ENCODE measurements around the gene CCDC154. TPM values are rescaled to one million over a fixed set of nuclear protein-coding genes. Genes with fewer than 3 reads are reported as not detected.

CCDC154 gene
- total RNA-seq, 1 donor from 2014 or later: 1.5 TPM

DNA sequence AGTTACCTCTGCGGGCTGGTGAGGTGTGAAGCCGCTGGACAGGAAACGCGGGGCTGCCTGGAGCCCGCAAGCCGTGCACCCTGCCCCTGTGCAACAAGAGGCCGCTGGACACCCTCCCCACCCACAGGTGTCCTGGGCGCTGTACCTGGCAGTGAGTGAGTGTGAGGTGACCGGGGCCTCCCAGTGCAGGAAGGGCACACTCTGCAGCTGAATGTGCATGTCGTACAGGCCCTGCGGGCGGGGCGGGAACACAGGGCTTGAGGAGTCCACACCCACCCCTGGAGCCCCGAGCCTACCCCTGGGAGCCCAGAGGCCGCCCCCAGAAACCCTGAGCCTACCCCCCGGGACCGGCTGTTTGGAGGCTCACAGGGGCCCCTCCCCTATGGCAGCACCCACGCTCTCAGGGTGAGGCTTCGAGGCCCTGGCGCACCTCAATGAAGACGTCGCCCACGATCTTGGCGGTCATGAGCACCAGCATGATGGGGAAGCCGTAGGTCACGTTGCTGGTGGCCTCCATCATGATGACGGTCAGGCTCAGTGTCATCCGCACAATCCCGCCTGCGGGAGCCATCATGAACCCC is 4.3 kb upstream of the CCDC154 start:
- no peak overlapping the region for H3K9ac ChIP-seq (ENCODE audit: low read length)
- H2AFZ ChIP-seq (ENCODE audit: low read depth, low read length): no peak overlapping the region

DNA sequence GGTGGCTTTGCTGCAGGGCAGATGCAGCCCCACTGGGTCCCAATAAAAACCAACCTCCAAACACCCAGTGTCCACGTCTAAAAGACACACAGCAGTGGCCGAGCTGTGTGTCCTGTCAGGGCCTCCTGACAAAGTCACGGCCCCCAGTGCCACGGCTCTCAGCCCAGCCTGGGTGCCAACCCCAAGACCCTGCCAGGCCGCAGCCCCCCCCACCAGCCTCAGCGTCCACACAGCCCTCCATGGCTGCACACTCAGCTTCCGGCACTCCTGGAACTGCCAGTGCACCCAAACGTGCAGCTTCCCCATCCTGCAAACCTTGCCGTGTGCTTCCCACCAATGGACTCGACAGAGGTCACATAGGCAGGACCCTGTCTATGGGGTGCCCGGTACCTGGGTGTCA is 3.6 kb upstream of the CCDC154 start:
- no peaks in the 10 kb centered on the region for H3K79me2 ChIP-seq (ENCODE audit: insufficient read depth, low read length)
- no peak overlapping the region for H3K9ac ChIP-seq (ENCODE audit: low read length)
- TF ChIP-seq, protein P1, sequence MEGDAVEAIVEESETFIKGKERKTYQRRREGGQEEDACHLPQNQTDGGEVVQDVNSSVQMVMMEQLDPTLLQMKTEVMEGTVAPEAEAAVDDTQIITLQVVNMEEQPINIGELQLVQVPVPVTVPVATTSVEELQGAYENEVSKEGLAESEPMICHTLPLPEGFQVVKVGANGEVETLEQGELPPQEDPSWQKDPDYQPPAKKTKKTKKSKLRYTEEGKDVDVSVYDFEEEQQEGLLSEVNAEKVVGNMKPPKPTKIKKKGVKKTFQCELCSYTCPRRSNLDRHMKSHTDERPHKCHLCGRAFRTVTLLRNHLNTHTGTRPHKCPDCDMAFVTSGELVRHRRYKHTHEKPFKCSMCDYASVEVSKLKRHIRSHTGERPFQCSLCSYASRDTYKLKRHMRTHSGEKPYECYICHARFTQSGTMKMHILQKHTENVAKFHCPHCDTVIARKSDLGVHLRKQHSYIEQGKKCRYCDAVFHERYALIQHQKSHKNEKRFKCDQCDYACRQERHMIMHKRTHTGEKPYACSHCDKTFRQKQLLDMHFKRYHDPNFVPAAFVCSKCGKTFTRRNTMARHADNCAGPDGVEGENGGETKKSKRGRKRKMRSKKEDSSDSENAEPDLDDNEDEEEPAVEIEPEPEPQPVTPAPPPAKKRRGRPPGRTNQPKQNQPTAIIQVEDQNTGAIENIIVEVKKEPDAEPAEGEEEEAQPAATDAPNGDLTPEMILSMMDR (IDR thresholded peaks at IDR 0.05; ENCODE audit: insufficient read depth, low read depth, low read length): no peak
- TF ChIP-seq EZH2 (IDR thresholded peaks at IDR 0.05; ENCODE audit: insufficient read depth, low read length): no peak
- no peaks in the 10 kb centered on the region for H4K20me1 ChIP-seq (ENCODE audit: insufficient read depth, low read length)
- DNase-seq (ENCODE audit: low read depth) (no peak), FAIRE-seq (no peak)
- H3K4me2 ChIP-seq (ENCODE audit: low read length): no peak overlapping the region
- no peaks in the 10 kb centered on the region for H3K27me3 Mint-ChIP-seq (ENCODE audit: low read depth, unreplicated experiment)
- no peak overlapping the region for H3K27ac ChIP-seq (ENCODE audit: low read depth, low read length)
- H3K4me1 ChIP-seq (ENCODE audit: insufficient read depth, low read length): no peaks in the 10 kb centered on the region
- no peak overlapping the region for H3K4me3 ChIP-seq (ENCODE audit: insufficient read depth, low read depth, low read length)
- H3K36me3 ChIP-seq (ENCODE audit: insufficient read depth, low read length): no peaks in the 10 kb centered on the region
- H2AFZ ChIP-seq (ENCODE audit: low read depth, low read length): no peak overlapping the region
- no peaks in the 10 kb centered on the region for H3K4me1 Mint-ChIP-seq (ENCODE audit: low read depth, unreplicated experiment)
- H3K27me3 ChIP-seq (ENCODE audit: insufficient read depth, low read length): no peaks in the 10 kb centered on the region
- H3K9me3 Mint-ChIP-seq (ENCODE audit: unreplicated experiment): no peaks in the 10 kb centered on the region
- H3K27ac Mint-ChIP-seq (ENCODE audit: unreplicated experiment): no peak overlapping the region
- H3K4me3 Mint-ChIP-seq (ENCODE audit: unreplicated experiment): no peak overlapping the region
- peaks cover 8% of the 10 kb centered on the region for H3K36me3 Mint-ChIP-seq (ENCODE audit: low read depth, unreplicated experiment)
- no peaks in the 10 kb centered on the region for H3K9me3 ChIP-seq (ENCODE audit: insufficient read depth, low read depth, low read length)

More for the DNA sequence above, 4.3 kb upstream of the CCDC154 start:
- Mint-ChIP-seq H3K27ac (ENCODE audit: unreplicated experiment) (no peak overlapping the region), H3K36me3 (ENCODE audit: low read depth, unreplicated experiment) (peaks cover 8% of the 10 kb centered on the region), H3K4me3 (ENCODE audit: unreplicated experiment) (no peak overlapping the region), H3K27me3 (ENCODE audit: low read depth, unreplicated experiment) (no peaks in the 10 kb centered on the region), H3K9me3 (ENCODE audit: unreplicated experiment) (no peaks in the 10 kb centered on the region), H3K4me1 (ENCODE audit: low read depth, unreplicated experiment) (no peaks in the 10 kb centered on the region)
- Histone ChIP-seq H3K4me1 (ENCODE audit: insufficient read depth, low read length) (no peaks in the 10 kb centered on the region), H3K79me2 (ENCODE audit: insufficient read depth, low read length) (no peaks in the 10 kb centered on the region), H3K36me3 (ENCODE audit: insufficient read depth, low read length) (no peaks in the 10 kb centered on the region), H3K9me3 (ENCODE audit: insufficient read depth, low read depth, low read length) (no peaks in the 10 kb centered on the region), H3K4me3 (ENCODE audit: insufficient read depth, low read depth, low read length) (no peak overlapping the region), H4K20me1 (ENCODE audit: insufficient read depth, low read length) (no peaks in the 10 kb centered on the region), H3K27ac (ENCODE audit: low read depth, low read length) (no peak overlapping the region), H3K4me2 (ENCODE audit: low read length) (no peak overlapping the region), H3K27me3 (ENCODE audit: insufficient read depth, low read length) (no peaks in the 10 kb centered on the region)
- TF ChIP-seq, protein P1 (IDR thresholded peaks at IDR 0.05; ENCODE audit: insufficient read depth, low read depth, low read length): no peak
- no peak for TF ChIP-seq EZH2 (IDR thresholded peaks at IDR 0.05; ENCODE audit: insufficient read depth, low read length)
- no peak for DNase-seq (ENCODE audit: low read depth)
- no peak for FAIRE-seq

DNA sequence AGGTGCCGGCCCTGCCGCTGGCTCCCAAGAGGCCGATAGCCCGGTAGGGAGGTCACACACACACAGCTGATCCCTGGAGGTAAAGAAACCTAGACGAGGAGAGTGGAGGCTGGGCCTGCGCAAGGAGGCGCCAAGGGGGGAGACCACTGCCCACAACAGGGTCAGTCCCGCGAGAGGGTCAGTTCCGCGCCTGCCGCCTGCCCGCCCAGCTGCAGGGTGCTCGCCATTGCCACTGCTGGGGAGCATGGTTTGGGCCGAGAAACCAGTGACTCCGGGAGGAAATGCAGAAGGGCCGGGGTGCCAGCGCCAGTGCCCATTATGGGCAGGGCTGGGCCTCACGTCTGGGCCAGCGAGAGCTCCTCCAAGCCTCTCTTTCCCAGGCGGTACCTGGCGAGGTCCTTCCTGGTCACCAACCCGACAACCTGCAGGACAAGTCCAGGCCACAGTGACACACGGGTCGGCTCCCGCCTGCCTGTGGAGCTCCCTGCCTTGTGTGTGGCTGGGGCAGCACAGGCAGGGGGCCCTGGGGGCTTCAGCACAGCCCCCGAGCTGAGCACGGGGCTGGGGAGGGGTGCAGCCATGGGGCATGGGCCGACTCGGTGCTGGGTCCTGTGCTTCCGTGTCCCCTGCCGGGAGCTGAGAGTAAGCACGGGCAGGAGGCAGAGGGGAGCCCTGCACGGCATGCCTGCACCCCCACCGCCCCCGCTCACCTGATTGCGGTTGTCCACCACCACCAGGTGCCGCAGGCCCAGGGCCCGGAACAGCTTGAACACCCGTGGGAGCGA is 2.1 kb upstream of the CCDC154 start:
- Mint-ChIP-seq H3K27ac (ENCODE audit: unreplicated experiment) (no peak overlapping the region), H3K9me3 (ENCODE audit: unreplicated experiment) (no peaks in the 10 kb centered on the region), H3K36me3 (ENCODE audit: low read depth, unreplicated experiment) (peaks cover 6% of the 10 kb centered on the region), H3K4me1 (ENCODE audit: low read depth, unreplicated experiment) (no peaks in the 10 kb centered on the region), H3K27me3 (ENCODE audit: low read depth, unreplicated experiment) (peaks cover 2% of the 10 kb centered on the region), H3K4me3 (ENCODE audit: unreplicated experiment) (no peak overlapping the region)
- no peaks in the 10 kb centered on the region for H3K79me2 ChIP-seq (ENCODE audit: insufficient read depth, low read length)
- TF ChIP-seq, protein P1 (IDR thresholded peaks at IDR 0.05; ENCODE audit: insufficient read depth, low read depth, low read length): no peak
- TF ChIP-seq EZH2 (IDR thresholded peaks at IDR 0.05; ENCODE audit: insufficient read depth, low read length): no peak
- no peaks in the 10 kb centered on the region for H3K4me1 ChIP-seq (ENCODE audit: insufficient read depth, low read length)
- no peaks in the 10 kb centered on the region for H3K27me3 ChIP-seq (ENCODE audit: insufficient read depth, low read length)
- H3K4me2 ChIP-seq (ENCODE audit: low read length): no peak overlapping the region
- no peak for DNase-seq (ENCODE audit: low read depth)
- H3K27ac ChIP-seq (ENCODE audit: low read depth, low read length): no peak overlapping the region
- no peak for FAIRE-seq
- H4K20me1 ChIP-seq (ENCODE audit: insufficient read depth, low read length): no peaks in the 10 kb centered on the region
- no peaks in the 10 kb centered on the region for H3K36me3 ChIP-seq (ENCODE audit: insufficient read depth, low read length)
- H3K4me3 ChIP-seq (ENCODE audit: insufficient read depth, low read depth, low read length): no peak overlapping the region
- H3K9me3 ChIP-seq (ENCODE audit: insufficient read depth, low read depth, low read length): no peaks in the 10 kb centered on the region
- no peak overlapping the region for H2AFZ ChIP-seq (ENCODE audit: low read depth, low read length)
- H3K9ac ChIP-seq (ENCODE audit: low read length): no peak overlapping the region
